ENCODE data around the gene SLC35G6.
"Not testable (repeated sequence)": the region's sequence is repeated elsewhere in the genome, so short reads cannot be mapped to it uniquely, and the experiment has no call there.

SLC35G6 gene

DNA sequence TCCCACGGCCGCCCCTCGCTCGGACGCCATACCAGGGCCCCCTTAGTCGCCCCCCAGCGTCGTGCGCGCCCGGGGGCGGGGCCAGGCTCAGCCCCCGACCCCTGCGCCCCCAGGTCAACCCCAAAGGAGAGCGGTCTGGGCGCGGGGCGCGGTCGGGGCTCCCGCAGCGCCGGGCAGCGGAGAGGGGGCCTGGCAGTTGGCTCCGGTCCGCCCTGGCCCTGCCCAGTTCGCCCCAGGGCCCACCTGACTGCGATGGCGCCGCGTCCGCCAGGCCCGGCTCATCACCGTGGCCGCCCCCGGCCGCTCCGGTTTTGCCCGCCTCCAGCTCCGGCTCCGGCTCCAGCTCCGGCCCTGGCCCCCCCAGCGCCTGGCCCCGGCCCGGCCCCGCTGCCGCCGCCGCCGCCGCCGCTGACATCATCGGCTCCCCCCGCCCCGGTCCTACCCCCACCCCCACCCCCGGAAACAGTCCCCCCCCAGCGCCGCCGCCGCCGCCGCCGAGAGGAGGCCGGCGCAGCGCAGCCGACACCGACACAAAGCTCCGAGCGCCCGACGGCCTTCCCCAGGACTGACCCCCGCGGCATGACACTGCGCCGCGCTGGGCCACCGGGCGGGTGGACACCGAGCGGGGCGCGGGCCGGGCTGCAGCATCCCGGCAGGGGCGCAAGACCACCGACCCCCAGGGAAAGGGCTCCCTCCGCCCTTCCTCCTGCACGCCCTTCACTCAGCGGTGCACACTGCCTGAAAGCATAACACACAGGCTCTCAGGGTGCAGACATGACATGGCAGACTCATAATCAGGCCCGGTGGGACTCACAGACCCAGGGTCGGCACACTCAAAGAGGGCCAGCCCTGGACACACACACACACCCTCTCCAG, 1.8 kb upstream of the SLC35G6 start, which contains the start of gene ZBTB4:
Gene ZBTB4, minus strand, starts transcription at position 419 of the 876 bp plus-strand sequence. CDS start 12,830 bp downstream, outside the sequence.
- peak; percentile 74 for DNase-seq

DNA sequence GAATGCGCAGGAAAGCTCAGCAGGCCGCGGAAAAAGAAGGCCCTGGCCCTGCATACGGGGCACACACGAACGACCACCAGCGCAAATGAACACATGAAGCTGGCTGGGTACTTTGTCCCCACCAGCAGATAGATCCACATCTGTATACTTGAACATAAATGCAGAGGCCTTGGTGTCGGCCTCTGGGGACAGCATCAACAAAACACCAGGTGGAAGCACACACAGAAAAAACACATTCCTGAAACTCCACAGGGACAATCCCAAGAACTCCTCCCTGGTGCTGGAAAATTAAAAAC, 1.2 kb upstream of the SLC35G6 start:
- no peak for DNase-seq

DNA sequence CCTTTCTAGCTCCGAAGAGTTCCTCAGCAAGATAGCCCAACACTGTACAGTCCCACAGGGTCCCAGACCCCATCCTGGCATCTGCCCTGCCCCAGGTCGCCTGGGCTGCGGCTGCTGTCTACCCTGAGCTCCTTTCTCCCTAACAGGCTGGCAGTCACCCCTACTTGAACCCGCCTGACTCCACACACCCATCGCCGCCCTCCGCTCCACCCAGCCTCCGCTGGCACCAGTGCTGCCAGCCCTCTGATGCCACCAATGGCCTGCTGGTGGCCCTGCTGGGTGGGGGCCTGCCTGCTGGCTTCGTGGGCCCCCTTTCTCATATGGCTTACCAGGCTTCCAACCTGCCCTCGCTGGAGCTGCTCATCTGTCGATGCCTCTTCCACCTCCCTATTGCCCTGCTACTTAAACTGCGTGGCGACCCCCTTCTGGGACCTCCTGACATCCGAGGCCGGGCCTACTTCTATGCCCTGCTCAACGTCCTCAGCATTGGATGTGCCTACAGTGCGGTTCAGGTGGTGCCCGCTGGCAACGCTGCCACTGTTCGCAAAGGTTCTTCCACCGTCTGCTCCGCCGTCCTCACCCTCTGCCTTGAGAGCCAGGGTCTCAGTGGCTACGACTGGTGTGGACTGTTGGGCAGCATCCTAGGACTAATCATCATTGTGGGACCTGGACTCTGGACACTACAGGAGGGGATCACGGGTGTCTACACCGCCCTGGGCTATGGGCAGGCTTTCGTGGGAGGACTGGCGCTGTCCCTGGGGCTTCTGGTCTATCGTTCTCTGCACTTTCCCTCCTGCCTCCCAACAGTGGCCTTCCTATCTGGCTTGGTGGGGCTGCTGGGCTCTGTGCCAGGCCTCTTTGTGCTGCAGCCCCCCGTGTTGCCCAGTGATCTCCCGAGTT, 846 bp downstream of the SLC35G6 start:
- not testable (repeated sequence) for DNase-seq

GRCh38 chr17:7482742-7483088, 1.5 kb downstream of the SLC35G6 start:
- DNase-seq = not testable (repeated sequence)

- DNase-seq = peak; percentile 98
These were observed 2.2 kb downstream of the SLC35G6 start for GRCh38 chr17:7483255-7484066.

- peak; percentile 99 for DNase-seq
These were observed 3.0 kb downstream of the SLC35G6 start, which contains the start of gene POLR2A for GRCh38 chr17:7484067-7484918. POLR2A (plus strand) TSS chr17:7484366.

DNA sequence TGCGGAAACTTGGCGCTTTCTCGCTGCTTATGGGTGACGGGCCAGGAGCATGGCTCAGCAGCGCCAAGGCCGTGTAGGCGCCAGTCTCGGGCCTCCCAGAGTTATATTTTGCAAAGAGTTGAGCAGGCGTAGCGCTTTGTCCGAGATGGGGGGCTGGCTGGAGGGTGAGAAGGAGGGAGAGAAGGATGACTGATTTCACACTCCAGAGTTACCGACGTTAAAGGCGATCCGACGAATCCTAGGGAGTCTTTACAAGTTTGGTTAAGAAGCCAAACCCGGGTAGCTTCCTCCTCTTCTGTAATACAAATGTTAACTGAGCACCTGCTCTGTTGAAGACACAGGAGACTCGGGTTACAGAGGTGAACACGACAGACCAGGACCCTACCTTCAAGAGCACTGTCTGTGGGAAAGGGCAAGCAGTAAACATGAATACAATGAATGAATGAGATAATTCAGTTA, 3.7 kb downstream of the SLC35G6 start:
- DNase-seq = no peak

DNA sequence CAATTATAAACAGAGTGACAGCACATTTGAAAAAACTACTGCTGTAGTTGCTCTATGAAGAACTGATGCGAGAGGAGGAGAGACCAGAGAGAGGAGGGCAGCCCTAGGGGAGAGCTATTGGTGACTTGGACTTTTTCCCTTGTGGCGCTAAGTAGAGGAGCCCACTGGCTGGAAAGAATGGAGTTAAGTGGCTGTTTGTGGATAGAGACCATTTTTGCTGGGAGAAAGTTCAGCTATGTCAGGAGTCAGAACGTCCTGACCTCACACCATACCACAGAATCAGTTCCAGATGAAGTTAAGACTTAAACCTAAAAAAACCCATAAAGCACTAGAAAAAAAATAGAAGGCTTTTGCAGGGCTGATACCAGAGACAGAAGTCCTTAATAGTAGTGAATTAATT, 4.9 kb downstream of the SLC35G6 start:
- no peak for DNase-seq

GRCh38 chr17:7490144-7490543, 8.9 kb downstream of the SLC35G6 start:
- no peak for DNase-seq

DNA sequence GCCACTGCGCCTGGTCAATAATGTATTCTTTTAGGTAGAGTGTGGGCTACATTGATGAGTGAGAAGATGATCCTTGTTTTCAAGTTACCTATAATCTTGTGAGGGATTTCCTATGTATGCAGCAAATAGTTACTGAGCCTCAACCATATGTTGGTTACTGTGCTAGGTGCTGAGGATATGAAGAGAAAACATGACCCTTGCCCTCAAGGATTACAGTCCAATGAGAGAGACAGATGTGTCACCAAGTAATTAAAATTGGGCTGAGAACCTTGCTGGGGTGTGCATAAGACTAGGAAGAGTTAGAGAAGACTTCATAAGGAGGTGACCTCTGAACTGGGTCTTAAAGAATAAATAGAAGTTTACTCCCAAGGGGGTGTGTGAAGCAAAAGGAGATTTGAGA, 10.3 kb downstream of the SLC35G6 start:
- peak; percentile 95 for DNase-seq

- DNase-seq = no peak
These were observed 12.7 kb downstream of the SLC35G6 start for GRCh38 chr17:7493941-7494340.

GRCh38 chr17:7495906-7496434, 14.7 kb downstream of the SLC35G6 start:
- no peak for DNase-seq

- DNase-seq = no peak
These were observed 15.4 kb downstream of the SLC35G6 start for GRCh38 chr17:7496470-7497183.

DNA sequence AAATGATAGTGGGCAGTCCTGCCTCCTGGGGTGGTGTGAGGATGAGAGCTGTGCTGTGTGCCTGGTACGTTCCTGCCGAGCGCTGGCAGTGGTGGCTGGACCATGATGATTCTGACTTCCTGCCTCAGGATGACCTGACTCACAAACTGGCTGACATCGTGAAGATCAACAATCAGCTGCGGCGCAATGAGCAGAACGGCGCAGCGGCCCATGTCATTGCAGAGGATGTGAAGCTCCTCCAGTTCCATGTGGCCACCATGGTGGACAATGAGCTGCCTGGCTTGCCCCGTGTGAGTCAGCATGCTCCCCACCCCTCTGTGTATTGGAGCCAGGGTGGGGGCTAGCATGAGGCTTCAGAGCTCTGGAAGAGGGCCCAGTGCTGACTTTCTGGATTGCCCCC, 16.0 kb downstream of the SLC35G6 start:
- no peak for DNase-seq

DNA sequence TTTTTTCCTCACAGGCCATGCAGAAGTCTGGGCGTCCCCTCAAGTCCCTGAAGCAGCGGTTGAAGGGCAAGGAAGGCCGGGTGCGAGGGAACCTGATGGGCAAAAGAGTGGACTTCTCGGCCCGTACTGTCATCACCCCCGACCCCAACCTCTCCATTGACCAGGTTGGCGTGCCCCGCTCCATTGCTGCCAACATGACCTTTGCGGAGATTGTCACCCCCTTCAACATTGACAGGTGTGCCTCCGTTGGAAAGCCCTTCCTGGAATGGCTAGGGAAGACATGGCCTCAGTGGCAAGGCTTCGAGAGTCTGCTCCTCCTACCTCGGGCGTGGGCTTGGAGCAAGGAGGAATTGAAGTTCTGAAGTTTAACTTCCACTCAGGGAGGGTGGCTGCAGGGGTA, 16.4 kb downstream of the SLC35G6 start:
- no peak for DNase-seq

- DNase-seq = no peak
These were observed 17.9 kb downstream of the SLC35G6 start for GRCh38 chr17:7499161-7499560.

DNA sequence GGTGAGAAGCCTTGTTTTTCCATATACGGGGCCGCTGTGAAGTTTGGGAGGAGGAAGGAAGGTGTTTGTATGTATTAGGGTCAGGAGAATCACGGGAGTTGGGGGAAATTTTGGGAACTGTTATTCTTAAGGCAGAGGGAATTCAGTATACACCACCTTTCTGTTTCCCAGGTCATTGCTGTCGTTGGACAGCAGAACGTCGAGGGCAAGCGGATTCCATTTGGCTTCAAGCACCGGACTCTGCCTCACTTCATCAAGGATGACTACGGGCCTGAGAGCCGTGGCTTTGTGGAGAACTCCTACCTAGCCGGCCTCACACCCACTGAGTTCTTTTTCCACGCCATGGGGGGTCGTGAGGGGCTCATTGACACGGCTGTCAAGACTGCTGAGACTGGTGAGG, 20.5 kb downstream of the SLC35G6 start:
- DNase-seq = no peak

DNA sequence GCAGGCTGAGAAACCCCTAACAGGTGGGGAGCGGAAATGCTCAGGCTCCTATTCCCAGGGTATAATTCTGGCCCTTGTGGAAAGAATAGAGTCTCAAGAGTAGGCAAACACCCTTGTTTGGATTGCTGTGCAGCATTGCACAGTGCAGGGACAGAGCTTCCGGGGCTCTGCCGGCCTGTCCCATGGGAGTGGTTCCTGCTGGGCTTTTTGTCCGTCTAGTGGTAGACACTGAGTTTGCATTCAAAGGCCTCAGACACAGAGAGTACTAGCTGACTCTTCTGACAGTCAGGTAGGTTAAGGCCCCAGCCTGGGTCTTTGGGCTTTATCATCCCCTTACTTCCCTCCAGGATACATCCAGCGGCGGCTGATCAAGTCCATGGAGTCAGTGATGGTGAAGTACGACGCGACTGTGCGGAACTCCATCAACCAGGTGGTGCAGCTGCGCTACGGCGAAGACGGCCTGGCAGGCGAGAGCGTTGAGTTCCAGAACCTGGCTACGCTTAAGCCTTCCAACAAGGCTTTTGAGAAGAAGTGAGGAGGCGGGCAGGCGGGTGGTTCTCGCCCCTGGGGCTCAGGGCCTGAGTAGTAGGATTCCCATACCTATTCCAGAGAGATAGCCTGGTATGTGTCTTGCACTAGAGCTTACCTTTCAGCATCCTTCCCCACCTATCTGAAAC, 21.1 kb downstream of the SLC35G6 start:
- no peak for DNase-seq

GRCh38 chr17:7502987-7503386, 21.7 kb downstream of the SLC35G6 start:
- DNase-seq = peak; percentile 36

- DNase-seq = no peak
These were observed 22.3 kb downstream of the SLC35G6 start for GRCh38 chr17:7503521-7503920.

Measured in NCI-H82 (cell line).